Naive thymus-derived CD4-positive, alpha-beta T cell (primary cell): ENCODE data around the gene FAM89A. TPM values are rescaled to one million over a fixed set of nuclear protein-coding genes. Genes with fewer than 3 reads are reported as not detected.
A peak's percentile ranks its signal among the peaks of the same experiment; 100 is the strongest.

Source experiments
- ATAC-seq: fragments of 150-1000 bp; cut with Tn5 transposase; 2 replicates; pipeline ENCODE4 v1.10.0; 2021; ENCODE audit warnings: mild to moderate bottlenecking, moderate library complexity
- CTCF ChIA-PET: fragments of 350-600 bp; sonication (Branson Sonifier 250); formaldehyde crosslinking; loops from one replicate; lab custom pipeline; 2021; ENCODE audit warnings: antibody characterized with exemption; lab: Charles Lee
- POLR2A ChIA-PET: fragments of 350-600 bp; sonication (Branson Sonifier 250); formaldehyde crosslinking; loops from one replicate; lab custom pipeline; 2021; ENCODE audit warnings: antibody characterized with exemption, inconsistent platforms; lab: Charles Lee
- DNase-seq, 9 donors: peaks; one replicate each; pipeline versions ENCODE4 v3.0.0 to v3.0.0-alpha.2; 2020 to 2022; ENCODE audit warnings: mixed read lengths in 1 of 9
- H3K27ac ChIP-seq: one replicate; pipeline ENCODE4 v1.7.0; 2013; ENCODE audit warnings: mild to moderate bottlenecking, low read depth, low read length, moderate library complexity
- H3K27me3 ChIP-seq, 2 donors: one replicate each; pipeline ENCODE4 v1.7.0; 2013; ENCODE audit warnings: low read length in 2 of 2, mild to moderate bottlenecking in 2 of 2, moderate library complexity in 2 of 2; ENCODE audit not compliant: control insufficient read depth in 2 of 2, insufficient read depth in 2 of 2
- H3K36me3 ChIP-seq, 3 experiments: 1 replicate in 2 of 3; 2 replicates in 1 of 3; pipeline ENCODE4 v1.7.0; 2013; ENCODE audit warnings: low read length in 3 of 3, mild to moderate bottlenecking in 3 of 3, moderate library complexity in 1 of 3; ENCODE audit not compliant: insufficient read depth in 3 of 3, control insufficient read depth in 2 of 3
- H3K4me1 ChIP-seq, 2 donors: one replicate each; pipeline ENCODE4 v1.7.0; 2013; ENCODE audit warnings: low read length in 2 of 2, mild to moderate bottlenecking in 2 of 2, moderate library complexity in 1 of 2; ENCODE audit not compliant: control insufficient read depth in 2 of 2, insufficient read depth in 2 of 2
- H3K4me3 ChIP-seq: 2 replicates; pipeline ENCODE4 v1.7.0; 2013; ENCODE audit warnings: mild to moderate bottlenecking, low read length
- H3K9me3 ChIP-seq, 3 experiments: 1 replicate in 2 of 3; 2 replicates in 1 of 3; pipeline ENCODE4 v1.7.0; 2013; ENCODE audit warnings: low read length in 3 of 3; ENCODE audit not compliant: control insufficient read depth in 2 of 3
- H3K27ac Mint-ChIP-seq, 9 donors: one replicate each; pipeline ENCODE4 v1.8.0; 2020 to 2022; ENCODE audit warnings: mixed read lengths in 9 of 9, mild to moderate bottlenecking in 8 of 9, moderate library complexity in 5 of 9, inconsistent platforms in 2 of 9
- H3K27me3 Mint-ChIP-seq, 5 donors: one replicate each; pipeline ENCODE4 v1.8.0; 2021 to 2022; ENCODE audit warnings: mixed read lengths in 5 of 5, mild to moderate bottlenecking in 1 of 5
- H3K36me3 Mint-ChIP-seq, 5 donors: one replicate each; pipeline ENCODE4 v1.8.0; 2020 to 2022; ENCODE audit warnings: mixed read lengths in 5 of 5, mild to moderate bottlenecking in 3 of 5, inconsistent platforms in 1 of 5
- H3K4me1 Mint-ChIP-seq, 7 donors: one replicate each; pipeline ENCODE4 v1.8.0; 2020 to 2022; ENCODE audit warnings: mixed read lengths in 7 of 7, mild to moderate bottlenecking in 3 of 7, inconsistent platforms in 1 of 7
- H3K4me3 Mint-ChIP-seq, 10 donors: one replicate each; pipeline ENCODE4 v1.8.0; 2020 to 2022; ENCODE audit warnings: mild to moderate bottlenecking in 10 of 10, mixed read lengths in 10 of 10, moderate library complexity in 6 of 10, inconsistent platforms in 2 of 10
- H3K9me3 Mint-ChIP-seq, 11 donors: one replicate each; pipeline ENCODE4 v1.8.0; 2020 to 2022; ENCODE audit warnings: mixed read lengths in 11 of 11, mild to moderate bottlenecking in 4 of 11, inconsistent platforms in 1 of 11, moderate library complexity in 1 of 11
- intact Hi-C, 2 donors: fragments of 100-400 bp; cut with micrococcal nuclease; formaldehyde crosslinking; loops; one replicate each; pipeline ENCODE4 v1.15.1; 2023
- polyA plus RNA-seq, 2 donors: library from polyadenylated mRNA; unstranded; fragments of 300-500 nt; fragmentation: Illumina TruSeq; gene quantifications; one replicate each; pipeline ENCODE4 v1.2.3, GENCODE V29; 2021
- total RNA-seq, 6 experiments: library from RNA in 5 of 6; stranded (reverse) in 5 of 6; gene quantifications; 1 replicate in 5 of 6; 2 replicates in 1 of 6; pipeline ENCODE4 v1.2.3 and lab custom pipeline; 2021 to 2026

Gene FAM89A
- total and polyA plus RNA-seq, 7 experiments from 2014 or later, result 4.5 to 12.0 (median 9.0) TPM

DNA sequence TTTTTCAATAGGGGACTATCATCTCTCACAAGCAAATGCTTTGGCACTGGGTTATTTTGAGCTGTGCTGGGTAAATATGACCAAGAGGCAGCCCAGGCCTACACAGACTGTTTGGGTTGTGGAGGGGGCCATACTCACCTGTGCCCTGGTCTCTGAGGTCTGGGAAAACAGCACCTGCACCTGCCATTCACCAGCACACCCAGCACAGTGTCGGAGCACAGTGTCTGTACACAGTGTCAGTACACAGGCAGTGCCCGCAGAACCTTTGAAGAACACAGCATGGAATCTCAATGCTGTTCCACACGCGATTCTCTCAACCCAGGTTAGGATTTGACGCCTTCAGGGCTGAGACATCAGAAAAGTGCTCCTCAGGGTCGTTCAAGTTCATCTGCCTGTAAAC lies 35.0 kb upstream of the FAM89A start:
- Mint-ChIP-seq H3K36me3 (no peaks in the 10 kb centered on the region), H3K27ac (no peak overlapping the region), H3K4me3 (no peak overlapping the region), H3K27me3 (peaks cover 0 to 4% (median 0%) of the 10 kb centered on the region in 5 donors), H3K9me3 (peaks cover 0 to 1% (median 0%) of the 10 kb centered on the region in 11 donors), H3K4me1 (peaks cover 0 to 2% (median 0%) of the 10 kb centered on the region in 7 donors)
- ATAC-seq (no peak), DNase-seq (no peak)
- ChIA-PET CTCF (no interaction called here), POLR2A (no interaction called here)
- Histone ChIP-seq H3K9me3 (no peaks in the 10 kb centered on the region), H3K4me1 (no peaks in the 10 kb centered on the region), H3K4me3 (no peak overlapping the region), H3K27me3 (no peaks in the 10 kb centered on the region), H3K27ac (no peak overlapping the region), H3K36me3 (no peaks in the 10 kb centered on the region)
- intact Hi-C loops, result no loop called here

DNA sequence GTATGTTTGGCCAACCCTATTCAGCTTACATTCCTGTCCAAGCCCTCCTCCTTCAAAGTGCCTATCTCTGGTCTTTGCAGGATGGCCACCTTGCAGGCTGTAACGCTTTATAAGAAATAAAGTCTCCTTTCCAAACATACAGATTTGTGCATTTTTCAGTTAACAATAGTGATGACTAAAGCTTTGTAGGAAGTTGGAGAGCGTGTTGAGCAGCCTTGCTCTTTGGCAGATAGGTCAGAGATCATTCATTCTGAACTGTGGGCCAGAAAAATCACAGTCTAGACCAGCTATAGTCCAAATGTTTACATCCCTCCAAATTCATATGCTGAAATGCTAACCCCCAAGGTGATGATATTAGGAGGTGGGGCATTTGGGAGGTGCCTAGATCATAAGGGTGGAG lies 34.0 kb upstream of the FAM89A start:
- H3K27ac ChIP-seq, result no peak overlapping the region
- no peak overlapping the region for H3K4me3 ChIP-seq
- DNase-seq (no peak), ATAC-seq (no peak)
- ChIA-PET POLR2A (no interaction called here), CTCF (no interaction called here)
- H3K4me1 Mint-ChIP-seq, result peaks cover 0 to 2% (median 0%) of the 10 kb centered on the region in 7 donors
- no peak overlapping the region for H3K27ac Mint-ChIP-seq
- H3K4me3 Mint-ChIP-seq, result no peak overlapping the region
- no peaks in the 10 kb centered on the region for H3K36me3 Mint-ChIP-seq
- H3K4me1 ChIP-seq, result no peaks in the 10 kb centered on the region
- H3K27me3 ChIP-seq, result no peaks in the 10 kb centered on the region
- intact Hi-C loops, result no loop called here
- H3K36me3 ChIP-seq, result no peaks in the 10 kb centered on the region
- H3K27me3 Mint-ChIP-seq, result peaks cover 0 to 5% (median 0%) of the 10 kb centered on the region in 5 donors
- no peaks in the 10 kb centered on the region for H3K9me3 Mint-ChIP-seq
- no peaks in the 10 kb centered on the region for H3K9me3 ChIP-seq

DNA sequence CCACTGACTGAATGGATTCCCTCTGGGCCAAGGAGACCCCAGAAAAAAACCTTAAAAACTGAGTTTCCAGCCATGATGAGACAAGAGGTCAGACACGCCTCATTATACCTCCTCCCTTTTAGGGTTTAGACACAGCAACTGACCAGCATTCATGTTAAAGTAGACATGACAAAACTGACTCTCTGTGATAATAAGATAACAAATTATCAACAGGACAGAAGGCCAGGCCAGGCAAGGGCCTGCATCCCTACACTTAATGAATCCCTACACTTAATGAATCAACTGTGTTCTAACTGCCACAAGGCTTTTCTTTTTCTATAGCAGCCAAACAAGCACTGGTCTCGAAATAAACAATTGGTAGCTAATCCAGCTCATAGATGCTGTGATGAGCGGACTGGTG lies 33.3 kb upstream of the FAM89A start:
- Mint-ChIP-seq H3K27ac (no peak overlapping the region), H3K4me1 (peaks cover 0 to 2% (median 0%) of the 10 kb centered on the region in 7 donors), H3K4me3 (no peak overlapping the region), H3K36me3 (no peaks in the 10 kb centered on the region), H3K9me3 (no peaks in the 10 kb centered on the region), H3K27me3 (peaks cover 0 to 5% (median 0%) of the 10 kb centered on the region in 5 donors)
- DNase-seq, result no peak
- Histone ChIP-seq H3K4me1 (no peaks in the 10 kb centered on the region), H3K27ac (no peak overlapping the region), H3K27me3 (no peaks in the 10 kb centered on the region), H3K36me3 (no peaks in the 10 kb centered on the region), H3K4me3 (no peak overlapping the region), H3K9me3 (no peaks in the 10 kb centered on the region)
- POLR2A ChIA-PET, result no interaction called here
- no peak for ATAC-seq
- CTCF ChIA-PET, result no interaction called here
- intact Hi-C loops, result no loop called here

DNA sequence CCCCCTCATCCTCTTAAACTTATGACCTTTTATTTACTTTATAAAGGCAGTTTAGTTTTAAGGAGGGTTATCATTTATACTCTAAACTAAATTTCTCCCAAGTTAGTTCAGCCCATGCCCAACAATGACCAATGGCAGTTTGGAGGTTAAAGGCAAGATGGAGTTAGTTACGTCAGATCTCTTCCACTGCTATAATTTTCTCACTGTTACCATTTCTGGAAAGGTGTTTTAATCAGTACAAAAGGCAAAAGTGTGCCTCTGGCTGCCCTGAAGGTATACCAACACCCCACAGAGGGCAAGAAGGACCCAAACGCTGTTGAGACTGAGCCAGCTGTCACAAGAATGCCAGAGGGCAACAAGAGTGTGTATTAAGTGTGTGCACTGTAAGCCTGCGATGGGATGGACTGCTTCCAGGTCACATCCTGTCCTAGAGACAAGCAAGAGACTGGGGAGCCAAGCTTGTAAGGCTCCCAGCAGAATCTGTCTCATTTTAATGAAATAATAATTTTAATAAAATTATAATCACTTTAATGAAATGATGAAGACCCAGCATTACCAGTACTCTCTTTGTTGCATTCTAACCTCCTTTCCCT lies 32.5 kb upstream of the FAM89A start:
- no peaks in the 10 kb centered on the region for H3K36me3 ChIP-seq
- ChIA-PET CTCF (no interaction called here), POLR2A (no interaction called here)
- no peaks in the 10 kb centered on the region for H3K27me3 ChIP-seq
- Mint-ChIP-seq H3K27me3 (peaks cover 0 to 5% (median 0%) of the 10 kb centered on the region in 5 donors), H3K4me1 (peaks cover 0 to 2% (median 0%) of the 10 kb centered on the region in 7 donors), H3K36me3 (no peaks in the 10 kb centered on the region), H3K27ac (no peak overlapping the region), H3K4me3 (no peak overlapping the region), H3K9me3 (no peaks in the 10 kb centered on the region)
- DNase-seq, result no peak
- H3K27ac ChIP-seq, result no peak overlapping the region
- intact Hi-C loops, result no loop called here
- no peak for ATAC-seq
- H3K4me3 ChIP-seq, result no peak overlapping the region
- no peaks in the 10 kb centered on the region for H3K4me1 ChIP-seq
- no peaks in the 10 kb centered on the region for H3K9me3 ChIP-seq

DNA sequence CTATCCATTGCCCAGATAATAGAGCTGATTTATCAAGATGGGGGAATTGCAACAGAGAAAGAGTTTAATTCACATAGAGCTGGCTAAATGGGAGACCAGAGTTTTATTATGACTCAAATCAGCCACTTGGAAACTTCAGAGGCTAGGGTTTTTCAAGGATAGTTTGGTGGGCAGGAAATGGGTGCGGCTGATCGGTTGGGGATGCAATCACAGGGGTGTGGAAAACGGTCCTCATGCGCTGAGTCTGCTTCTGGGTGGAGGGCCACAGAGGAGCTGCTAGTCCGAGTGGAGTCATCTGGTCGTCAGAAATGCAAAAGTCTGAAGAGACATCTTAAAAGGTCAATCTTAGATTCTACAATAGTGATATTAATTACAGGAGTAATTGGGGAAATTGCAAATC lies 32.0 kb upstream of the FAM89A start:
- H3K36me3 Mint-ChIP-seq, result no peaks in the 10 kb centered on the region
- no peaks in the 10 kb centered on the region for H3K27me3 ChIP-seq
- ATAC-seq (no peak), DNase-seq (no peak)
- no peaks in the 10 kb centered on the region for H3K36me3 ChIP-seq
- intact Hi-C loops, result no loop called here
- H3K4me3 ChIP-seq, result no peak overlapping the region
- H3K9me3 ChIP-seq, result no peaks in the 10 kb centered on the region
- H3K4me1 ChIP-seq, result no peaks in the 10 kb centered on the region
- H3K4me3 Mint-ChIP-seq, result no peak overlapping the region
- ChIA-PET POLR2A (no interaction called here), CTCF (no interaction called here)
- peaks cover 0 to 2% (median 0%) of the 10 kb centered on the region in 7 donors for H3K4me1 Mint-ChIP-seq
- no peak overlapping the region for H3K27ac ChIP-seq
- no peaks in the 10 kb centered on the region for H3K9me3 Mint-ChIP-seq
- H3K27me3 Mint-ChIP-seq, result peaks cover 0 to 5% (median 0%) of the 10 kb centered on the region in 5 donors
- no peak overlapping the region for H3K27ac Mint-ChIP-seq

DNA sequence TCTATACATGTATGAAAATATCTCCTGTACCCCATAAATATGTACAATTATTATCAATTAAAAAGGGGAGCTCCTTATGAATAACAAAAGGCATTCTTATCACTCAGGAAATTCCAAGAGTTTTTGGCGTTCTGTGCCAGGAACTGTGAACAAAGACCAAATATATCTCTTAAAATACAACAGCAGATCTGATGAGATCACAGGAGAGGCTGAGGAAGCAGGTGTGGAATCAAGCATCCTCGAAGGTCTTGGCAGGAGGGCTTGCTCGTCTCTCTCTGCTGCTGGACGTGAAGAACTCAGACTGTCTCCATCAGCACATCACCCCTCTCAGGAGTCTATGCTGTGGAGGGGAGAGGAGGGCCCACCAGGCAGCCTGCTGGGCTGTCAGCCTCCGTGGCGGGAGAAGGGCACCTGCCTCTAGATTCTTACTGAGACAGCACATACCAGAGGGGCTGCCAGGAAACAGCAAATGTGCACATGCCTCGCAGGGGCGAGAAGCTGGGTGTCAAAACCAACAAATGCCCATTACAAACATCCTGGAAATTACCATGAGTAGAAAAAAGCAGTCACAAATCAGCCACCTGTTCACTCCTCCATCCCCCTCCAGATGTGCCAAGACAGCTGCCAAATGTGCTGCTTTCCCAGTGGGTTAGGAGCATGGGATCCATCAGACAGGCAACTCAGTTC lies 30.8 kb upstream of the FAM89A start:
- ChIA-PET POLR2A (no interaction called here), CTCF (no interaction called here)
- H3K27me3 Mint-ChIP-seq, result peaks cover 0 to 9% (median 2%) of the 10 kb centered on the region in 5 donors
- H3K36me3 ChIP-seq, result no peaks in the 10 kb centered on the region
- H3K27me3 ChIP-seq, result no peaks in the 10 kb centered on the region
- DNase-seq (no peak), ATAC-seq (no peak)
- H3K27ac Mint-ChIP-seq, result no peak overlapping the region
- intact Hi-C loops, result no loop called here
- no peaks in the 10 kb centered on the region for H3K9me3 ChIP-seq
- peaks cover 0 to 2% (median 0%) of the 10 kb centered on the region in 7 donors for H3K4me1 Mint-ChIP-seq
- no peak overlapping the region for H3K4me3 Mint-ChIP-seq
- no peaks in the 10 kb centered on the region for H3K36me3 Mint-ChIP-seq
- no peaks in the 10 kb centered on the region for H3K9me3 Mint-ChIP-seq
- no peak overlapping the region for H3K27ac ChIP-seq
- H3K4me1 ChIP-seq, result no peaks in the 10 kb centered on the region
- no peak overlapping the region for H3K4me3 ChIP-seq

DNA sequence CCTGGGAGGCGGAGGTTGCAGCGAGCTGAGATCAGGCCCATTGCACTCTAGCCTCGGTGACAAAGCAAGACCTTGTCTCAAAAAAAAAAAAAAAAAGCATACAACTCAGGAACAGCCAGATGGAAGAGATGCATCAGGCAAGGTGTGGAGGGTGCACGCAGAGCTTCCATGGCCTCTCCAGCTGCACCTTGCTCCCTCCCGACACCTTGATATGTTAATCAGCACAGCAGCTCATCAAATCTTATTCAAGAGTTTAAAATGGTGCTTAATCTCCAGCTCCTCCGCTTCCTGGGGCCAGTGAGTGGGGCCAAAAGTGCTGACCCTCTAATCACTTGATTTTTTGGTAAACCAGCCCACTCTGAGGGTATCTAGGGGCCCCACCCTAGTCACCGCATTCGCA lies 29.3 kb upstream of the FAM89A start:
- Histone ChIP-seq H3K4me3 (no peak overlapping the region), H3K27ac (no peak overlapping the region), H3K36me3 (no peaks in the 10 kb centered on the region), H3K4me1 (no peaks in the 10 kb centered on the region), H3K9me3 (no peaks in the 10 kb centered on the region), H3K27me3 (no peaks in the 10 kb centered on the region)
- Mint-ChIP-seq H3K36me3 (no peaks in the 10 kb centered on the region), H3K27ac (peak overlapping the region in 1 of 9 donors; percentile 66), H3K4me1 (peaks cover 0 to 2% (median 0%) of the 10 kb centered on the region in 7 donors), H3K4me3 (no peak overlapping the region), H3K27me3 (peaks cover 0 to 13% (median 6%) of the 10 kb centered on the region in 5 donors), H3K9me3 (no peaks in the 10 kb centered on the region)
- ChIA-PET POLR2A (no interaction called here), CTCF (no interaction called here)
- DNase-seq (no peak), ATAC-seq (no peak)
- intact Hi-C loops, result no loop called here
